WTC11 (cell line): Measurements from ENCODE around the gene DGCR8. TPM values are rescaled to one million over a fixed set of nuclear protein-coding genes. Genes with fewer than 3 reads are reported as not detected.
A peak's percentile ranks its signal among the peaks of the same experiment; 100 is the strongest.

Experiments used
- ATF1 ChIP-seq: sonication (generic); formaldehyde crosslinking; IDR thresholded peaks from 2 replicates; pipeline ENCODE4 v1.8.1; 2023; ENCODE audit warnings: mild to moderate bottlenecking, moderate library complexity, missing genetic modification reagents
- ETV6 ChIP-seq: sonication (generic); formaldehyde crosslinking; IDR thresholded peaks from 2 replicates; pipeline ENCODE4 v1.8.1; 2022; ENCODE audit warnings: mild to moderate bottlenecking, missing genetic modification reagents
- FOXJ3 ChIP-seq: sonication (generic); formaldehyde crosslinking; IDR thresholded peaks from 2 replicates; pipeline ENCODE4 v1.9.0; 2021; ENCODE audit warnings: missing genetic modification reagents, mild to moderate bottlenecking, borderline replicate concordance
- FOXK1 ChIP-seq: sonication (generic); formaldehyde crosslinking; IDR thresholded peaks from 2 replicates; pipeline ENCODE4 v1.8.0; 2022; ENCODE audit warnings: mild to moderate bottlenecking, moderate library complexity, missing genetic modification reagents
- GABPB1 ChIP-seq: sonication (generic); formaldehyde crosslinking; IDR thresholded peaks from 2 replicates; pipeline ENCODE4 v1.8.1; 2023; ENCODE audit warnings: mild to moderate bottlenecking, missing genetic modification reagents
- GTF2I ChIP-seq: fragments of 250-450 bp; sonication (Bioruptor Pico); conservative IDR thresholded peaks from 2 replicates; pipeline ENCODE4 v1.4.0; 2021; ENCODE audit warnings: mild to moderate bottlenecking
- MXD4 ChIP-seq: fragments of 250-450 bp; sonication (Bioruptor Pico); IDR thresholded peaks from 2 replicates; pipeline ENCODE4 v1.8.0; 2021; ENCODE audit warnings: mild to moderate bottlenecking, moderate library complexity, borderline replicate concordance
- NFATC4 ChIP-seq: fragments of 250-450 bp; sonication (Bioruptor Pico); IDR thresholded peaks from 2 replicates; pipeline ENCODE4 v1.9.0; 2021; ENCODE audit warnings: mild to moderate bottlenecking
- NFE2L1 ChIP-seq: sonication (generic); formaldehyde crosslinking; IDR thresholded peaks from 2 replicates; pipeline ENCODE4 v1.8.1; 2023; ENCODE audit warnings: missing genetic modification reagents
- NFYB ChIP-seq: sonication (generic); formaldehyde crosslinking; conservative IDR thresholded peaks from 2 replicates; pipeline ENCODE4 v1.8.0; 2022; ENCODE audit warnings: low read depth, missing genetic modification reagents
- NR2C2 ChIP-seq: sonication (generic); formaldehyde crosslinking; IDR thresholded peaks from 2 replicates; pipeline ENCODE4 v1.8.0; 2022; ENCODE audit warnings: mild to moderate bottlenecking, missing genetic modification reagents
- RELA ChIP-seq: sonication (generic); formaldehyde crosslinking; IDR thresholded peaks from 2 replicates; pipeline ENCODE4 v1.8.1; 2022; ENCODE audit warnings: missing genetic modification reagents, mild to moderate bottlenecking, borderline replicate concordance
- SMAD3 ChIP-seq: sonication (generic); formaldehyde crosslinking; IDR thresholded peaks from 2 replicates; pipeline ENCODE4 v1.8.0; 2022; ENCODE audit warnings: missing genetic modification reagents, mild to moderate bottlenecking, borderline replicate concordance
- SP1 ChIP-seq: sonication (generic); formaldehyde crosslinking; conservative IDR thresholded peaks from 2 replicates; pipeline ENCODE4 v1.8.1; 2022; ENCODE audit warnings: missing genetic modification reagents
- TEAD1 ChIP-seq: sonication (generic); formaldehyde crosslinking; IDR thresholded peaks from 2 replicates; pipeline ENCODE4 v1.8.0; 2022; ENCODE audit warnings: mild to moderate bottlenecking, missing genetic modification reagents
- ZBTB21 ChIP-seq: sonication (generic); formaldehyde crosslinking; IDR thresholded peaks from 2 replicates; pipeline ENCODE4 v1.8.1; 2023; ENCODE audit warnings: mild to moderate bottlenecking, missing genetic modification reagents, borderline replicate concordance
- ZNF138 ChIP-seq: sonication (generic); formaldehyde crosslinking; conservative IDR thresholded peaks from 2 replicates; pipeline ENCODE4 v1.8.1; 2022; ENCODE audit warnings: mild to moderate bottlenecking, moderate library complexity, missing genetic modification reagents
- ZNF396 ChIP-seq: fragments of 250-450 bp; sonication (Bioruptor Pico); IDR thresholded peaks from 2 replicates; pipeline ENCODE4 v1.8.0; 2021; ENCODE audit warnings: mild to moderate bottlenecking, moderate library complexity, borderline replicate concordance
- ZNF416 ChIP-seq: fragments of 250-450 bp; sonication (Bioruptor Pico); IDR thresholded peaks from 2 replicates; pipeline ENCODE4 v1.9.0; 2021; ENCODE audit warnings: mild to moderate bottlenecking, inconsistent platforms
- total RNA-seq: library from RNA; stranded (reverse); gene quantifications from 3 replicates; pipeline ENCODE4 v1.2.3, GENCODE V29; 2021
- TF ChIP-seq, protein P1 (sequence below): fragments of 250-450 bp; sonication (Bioruptor Pico); IDR thresholded peaks from 2 replicates; pipeline ENCODE4 v1.9.0; 2021; ENCODE audit warnings: moderate library complexity, mild to moderate bottlenecking, inconsistent platforms, borderline replicate concordance
- TF ChIP-seq, protein P2 (sequence below): sonication (generic); formaldehyde crosslinking; IDR thresholded peaks from 2 replicates; pipeline ENCODE4 v1.8.0; 2022; ENCODE audit warnings: mild to moderate bottlenecking, missing genetic modification reagents
- TF ChIP-seq, protein P3 (sequence below): sonication (generic); formaldehyde crosslinking; IDR thresholded peaks from 2 replicates; pipeline ENCODE4 v1.8.0; 2023; ENCODE audit warnings: missing genetic modification reagents
- TF ChIP-seq, protein P4 (sequence below): fragments of 250-450 bp; sonication (Bioruptor Pico); IDR thresholded peaks from 2 replicates; pipeline ENCODE4 v1.9.0; 2021; ENCODE audit warnings: mild to moderate bottlenecking, borderline replicate concordance
- TF ChIP-seq, protein P5 (sequence below): fragments of 200-600 bp; IDR thresholded peaks from 2 replicates; pipeline ENCODE4 v1.8.0; 2022; ENCODE audit warnings: antibody characterized with exemption
- TF ChIP-seq, protein P6 (sequence below): fragments of 250-450 bp; sonication (Bioruptor Pico); conservative IDR thresholded peaks from 2 replicates; pipeline ENCODE4 v1.9.0; 2021; ENCODE audit warnings: mild to moderate bottlenecking
- TF ChIP-seq, protein P7 (sequence below): sonication (generic); formaldehyde crosslinking; IDR thresholded peaks from 2 replicates; pipeline ENCODE4 v1.8.1; 2022; ENCODE audit warnings: low read depth, mild to moderate bottlenecking, moderate library complexity, missing genetic modification reagents, borderline replicate concordance
- TF ChIP-seq, protein P8 (sequence below): fragments of 250-450 bp; sonication (Bioruptor Pico); IDR thresholded peaks from 2 replicates; pipeline ENCODE4 v1.9.0; 2021; ENCODE audit warnings: mild to moderate bottlenecking

Gene DGCR8
- total RNA-seq, 1 experiment from 2014 or later, result 55.0 TPM

DNA sequence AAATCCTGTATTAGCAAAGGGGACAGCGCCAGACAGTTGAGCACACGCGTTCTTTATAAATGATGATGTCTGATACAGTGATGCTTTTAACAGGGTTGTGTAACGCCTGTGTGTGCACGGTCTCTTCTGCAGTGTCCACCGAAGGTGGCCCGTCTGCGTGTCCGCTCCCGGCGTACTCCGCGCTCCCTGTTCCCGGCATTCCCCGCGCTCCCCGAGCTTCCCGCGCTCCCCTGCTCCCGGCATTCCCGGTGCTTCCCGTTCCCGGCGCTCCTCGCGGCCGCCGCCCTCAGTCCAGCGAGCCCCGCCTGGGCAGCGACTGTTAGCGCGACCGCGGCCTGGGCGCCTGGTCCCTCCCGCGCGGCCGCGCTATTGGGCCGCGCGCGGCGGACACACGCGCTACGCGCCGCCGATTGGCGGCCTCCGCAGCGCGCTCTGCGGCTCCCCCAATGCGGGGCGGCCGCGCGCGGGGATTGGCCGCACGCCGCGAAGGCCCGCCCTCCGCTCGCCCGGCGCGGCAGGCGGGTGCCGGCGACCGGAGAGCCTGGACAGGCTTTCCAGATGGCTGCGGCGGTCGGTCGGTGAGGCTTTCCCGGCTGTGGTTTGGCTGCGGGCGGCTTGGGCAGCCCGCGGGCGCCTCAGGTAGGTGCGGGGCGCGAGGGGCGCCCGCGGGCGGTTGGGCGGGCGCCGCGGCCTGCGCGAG is at the start of gene DGCR8 (continued):
- TF ChIP-seq NFE2L1 (CRISPR knock-in tag), result peak; percentile 90; the same call in 1 of the 2 replicates
- TF ChIP-seq, protein P1, sequence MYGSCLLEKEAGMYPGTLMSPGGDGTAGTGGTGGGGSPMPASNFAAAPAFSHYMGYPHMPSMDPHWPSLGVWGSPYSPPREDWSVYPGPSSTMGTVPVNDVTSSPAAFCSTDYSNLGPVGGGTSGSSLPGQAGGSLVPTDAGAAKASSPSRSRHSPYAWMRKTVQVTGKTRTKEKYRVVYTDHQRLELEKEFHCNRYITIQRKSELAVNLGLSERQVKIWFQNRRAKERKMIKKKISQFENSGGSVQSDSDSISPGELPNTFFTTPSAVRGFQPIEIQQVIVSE (CRISPR knock-in tag), result no peak
- peak; percentile 65 for TF ChIP-seq TEAD1 (CRISPR knock-in tag)
- TF ChIP-seq, protein P2, sequence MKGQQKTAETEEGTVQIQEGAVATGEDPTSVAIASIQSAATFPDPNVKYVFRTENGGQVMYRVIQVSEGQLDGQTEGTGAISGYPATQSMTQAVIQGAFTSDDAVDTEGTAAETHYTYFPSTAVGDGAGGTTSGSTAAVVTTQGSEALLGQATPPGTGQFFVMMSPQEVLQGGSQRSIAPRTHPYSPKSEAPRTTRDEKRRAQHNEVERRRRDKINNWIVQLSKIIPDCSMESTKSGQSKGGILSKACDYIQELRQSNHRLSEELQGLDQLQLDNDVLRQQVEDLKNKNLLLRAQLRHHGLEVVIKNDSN (CRISPR knock-in tag), result no peak
- TF ChIP-seq, protein P3, sequence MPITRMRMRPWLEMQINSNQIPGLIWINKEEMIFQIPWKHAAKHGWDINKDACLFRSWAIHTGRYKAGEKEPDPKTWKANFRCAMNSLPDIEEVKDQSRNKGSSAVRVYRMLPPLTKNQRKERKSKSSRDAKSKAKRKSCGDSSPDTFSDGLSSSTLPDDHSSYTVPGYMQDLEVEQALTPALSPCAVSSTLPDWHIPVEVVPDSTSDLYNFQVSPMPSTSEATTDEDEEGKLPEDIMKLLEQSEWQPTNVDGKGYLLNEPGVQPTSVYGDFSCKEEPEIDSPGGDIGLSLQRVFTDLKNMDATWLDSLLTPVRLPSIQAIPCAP (CRISPR knock-in tag), result no peak
- TF ChIP-seq, protein P4, sequence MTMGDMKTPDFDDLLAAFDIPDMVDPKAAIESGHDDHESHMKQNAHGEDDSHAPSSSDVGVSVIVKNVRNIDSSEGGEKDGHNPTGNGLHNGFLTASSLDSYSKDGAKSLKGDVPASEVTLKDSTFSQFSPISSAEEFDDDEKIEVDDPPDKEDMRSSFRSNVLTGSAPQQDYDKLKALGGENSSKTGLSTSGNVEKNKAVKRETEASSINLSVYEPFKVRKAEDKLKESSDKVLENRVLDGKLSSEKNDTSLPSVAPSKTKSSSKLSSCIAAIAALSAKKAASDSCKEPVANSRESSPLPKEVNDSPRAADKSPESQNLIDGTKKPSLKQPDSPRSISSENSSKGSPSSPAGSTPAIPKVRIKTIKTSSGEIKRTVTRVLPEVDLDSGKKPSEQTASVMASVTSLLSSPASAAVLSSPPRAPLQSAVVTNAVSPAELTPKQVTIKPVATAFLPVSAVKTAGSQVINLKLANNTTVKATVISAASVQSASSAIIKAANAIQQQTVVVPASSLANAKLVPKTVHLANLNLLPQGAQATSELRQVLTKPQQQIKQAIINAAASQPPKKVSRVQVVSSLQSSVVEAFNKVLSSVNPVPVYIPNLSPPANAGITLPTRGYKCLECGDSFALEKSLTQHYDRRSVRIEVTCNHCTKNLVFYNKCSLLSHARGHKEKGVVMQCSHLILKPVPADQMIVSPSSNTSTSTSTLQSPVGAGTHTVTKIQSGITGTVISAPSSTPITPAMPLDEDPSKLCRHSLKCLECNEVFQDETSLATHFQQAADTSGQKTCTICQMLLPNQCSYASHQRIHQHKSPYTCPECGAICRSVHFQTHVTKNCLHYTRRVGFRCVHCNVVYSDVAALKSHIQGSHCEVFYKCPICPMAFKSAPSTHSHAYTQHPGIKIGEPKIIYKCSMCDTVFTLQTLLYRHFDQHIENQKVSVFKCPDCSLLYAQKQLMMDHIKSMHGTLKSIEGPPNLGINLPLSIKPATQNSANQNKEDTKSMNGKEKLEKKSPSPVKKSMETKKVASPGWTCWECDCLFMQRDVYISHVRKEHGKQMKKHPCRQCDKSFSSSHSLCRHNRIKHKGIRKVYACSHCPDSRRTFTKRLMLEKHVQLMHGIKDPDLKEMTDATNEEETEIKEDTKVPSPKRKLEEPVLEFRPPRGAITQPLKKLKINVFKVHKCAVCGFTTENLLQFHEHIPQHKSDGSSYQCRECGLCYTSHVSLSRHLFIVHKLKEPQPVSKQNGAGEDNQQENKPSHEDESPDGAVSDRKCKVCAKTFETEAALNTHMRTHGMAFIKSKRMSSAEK (CRISPR knock-in tag), result no peak
- TF ChIP-seq, protein P5, sequence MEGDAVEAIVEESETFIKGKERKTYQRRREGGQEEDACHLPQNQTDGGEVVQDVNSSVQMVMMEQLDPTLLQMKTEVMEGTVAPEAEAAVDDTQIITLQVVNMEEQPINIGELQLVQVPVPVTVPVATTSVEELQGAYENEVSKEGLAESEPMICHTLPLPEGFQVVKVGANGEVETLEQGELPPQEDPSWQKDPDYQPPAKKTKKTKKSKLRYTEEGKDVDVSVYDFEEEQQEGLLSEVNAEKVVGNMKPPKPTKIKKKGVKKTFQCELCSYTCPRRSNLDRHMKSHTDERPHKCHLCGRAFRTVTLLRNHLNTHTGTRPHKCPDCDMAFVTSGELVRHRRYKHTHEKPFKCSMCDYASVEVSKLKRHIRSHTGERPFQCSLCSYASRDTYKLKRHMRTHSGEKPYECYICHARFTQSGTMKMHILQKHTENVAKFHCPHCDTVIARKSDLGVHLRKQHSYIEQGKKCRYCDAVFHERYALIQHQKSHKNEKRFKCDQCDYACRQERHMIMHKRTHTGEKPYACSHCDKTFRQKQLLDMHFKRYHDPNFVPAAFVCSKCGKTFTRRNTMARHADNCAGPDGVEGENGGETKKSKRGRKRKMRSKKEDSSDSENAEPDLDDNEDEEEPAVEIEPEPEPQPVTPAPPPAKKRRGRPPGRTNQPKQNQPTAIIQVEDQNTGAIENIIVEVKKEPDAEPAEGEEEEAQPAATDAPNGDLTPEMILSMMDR, result no peak
- peak; percentile 77; the same call in 1 of the 2 replicates for TF ChIP-seq FOXK1 (CRISPR knock-in tag)
- TF ChIP-seq, protein P6, sequence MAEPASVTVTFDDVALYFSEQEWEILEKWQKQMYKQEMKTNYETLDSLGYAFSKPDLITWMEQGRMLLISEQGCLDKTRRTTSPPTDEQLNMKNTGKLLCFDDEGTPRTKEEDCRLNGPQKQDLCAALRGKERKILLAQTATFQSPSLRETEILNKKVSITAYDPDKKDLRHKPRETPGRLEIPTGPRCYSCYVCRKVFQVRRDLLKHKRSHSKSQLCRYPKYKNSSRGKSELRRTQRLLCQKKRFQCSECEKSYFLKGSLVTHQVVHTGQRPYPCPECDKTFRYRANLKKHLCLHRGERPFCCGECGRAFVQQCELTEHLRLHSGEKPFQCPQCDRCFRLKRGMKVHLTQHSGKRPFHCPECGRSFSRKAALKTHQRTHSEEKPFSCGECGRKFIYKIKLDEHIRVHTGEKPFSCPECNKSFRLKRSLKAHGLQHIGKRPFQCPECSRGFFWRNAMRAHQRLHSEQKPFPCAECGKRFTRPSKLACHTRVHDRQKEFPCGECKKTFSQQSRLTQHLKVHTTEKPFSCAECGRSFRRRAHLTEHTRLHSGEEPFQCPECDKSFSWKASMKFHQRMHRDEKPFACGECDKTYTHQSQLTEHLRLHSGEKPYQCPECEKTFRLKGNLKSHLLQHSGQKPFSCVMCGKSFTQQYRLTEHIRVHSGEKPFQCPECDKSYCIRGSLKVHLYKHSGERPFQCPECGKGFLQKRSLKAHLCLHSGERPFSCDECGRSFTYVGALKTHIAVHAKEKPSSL (CRISPR knock-in tag), result no peak
- peak; percentile 53 for TF ChIP-seq ETV6 (CRISPR knock-in tag)
- TF ChIP-seq ZNF138 (CRISPR knock-in tag), result no peak
- TF ChIP-seq FOXJ3 (CRISPR knock-in tag), result no peak
- TF ChIP-seq NR2C2 (CRISPR knock-in tag), result no peak
- no peak for TF ChIP-seq NFATC4 (CRISPR knock-in tag)
- TF ChIP-seq SP1 (CRISPR knock-in tag), result peak; percentile 84
- TF ChIP-seq ZBTB21, result no peak
- no peak for TF ChIP-seq SMAD3
- no peak for TF ChIP-seq ATF1
- TF ChIP-seq NFYB (CRISPR knock-in tag), result peak; percentile 96
- TF ChIP-seq GABPB1 (CRISPR knock-in tag), result peak; percentile 77
- TF ChIP-seq GTF2I (CRISPR knock-in tag), result no peak
- no peak for TF ChIP-seq RELA (CRISPR knock-in tag)
- TF ChIP-seq, protein P7, sequence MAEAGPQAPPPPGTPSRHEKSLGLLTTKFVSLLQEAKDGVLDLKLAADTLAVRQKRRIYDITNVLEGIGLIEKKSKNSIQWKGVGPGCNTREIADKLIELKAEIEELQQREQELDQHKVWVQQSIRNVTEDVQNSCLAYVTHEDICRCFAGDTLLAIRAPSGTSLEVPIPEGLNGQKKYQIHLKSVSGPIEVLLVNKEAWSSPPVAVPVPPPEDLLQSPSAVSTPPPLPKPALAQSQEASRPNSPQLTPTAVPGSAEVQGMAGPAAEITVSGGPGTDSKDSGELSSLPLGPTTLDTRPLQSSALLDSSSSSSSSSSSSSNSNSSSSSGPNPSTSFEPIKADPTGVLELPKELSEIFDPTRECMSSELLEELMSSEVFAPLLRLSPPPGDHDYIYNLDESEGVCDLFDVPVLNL (CRISPR knock-in tag), result peak; percentile 98
- TF ChIP-seq ZNF396 (CRISPR knock-in tag), result no peak
- TF ChIP-seq, protein P8, sequence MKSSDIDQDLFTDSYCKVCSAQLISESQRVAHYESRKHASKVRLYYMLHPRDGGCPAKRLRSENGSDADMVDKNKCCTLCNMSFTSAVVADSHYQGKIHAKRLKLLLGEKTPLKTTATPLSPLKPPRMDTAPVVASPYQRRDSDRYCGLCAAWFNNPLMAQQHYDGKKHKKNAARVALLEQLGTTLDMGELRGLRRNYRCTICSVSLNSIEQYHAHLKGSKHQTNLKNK (CRISPR knock-in tag), result no peak
- TF ChIP-seq MXD4 (CRISPR knock-in tag), result no peak
- TF ChIP-seq ZNF416 (CRISPR knock-in tag), result no peak
